CD14-positive monocyte (primary cell): ENCODE results near the gene PARD6G. TPM values are rescaled to one million over a fixed set of nuclear protein-coding genes. Genes with fewer than 3 reads are reported as not detected.
A peak's percentile ranks its signal among the peaks of the same experiment; 100 is the strongest.
"Not testable (repeated sequence)": the region's sequence is repeated elsewhere in the genome, so short reads cannot be mapped to it uniquely, and the experiment has no call there.

ENCODE experiments used
- DNase-seq, 3 donors: peaks; one replicate each; pipeline ENCODE4 v3.0.0-alpha.2; 2011 to 2022
- H2AFZ ChIP-seq: 2 replicates; pipeline ENCODE4 v1.6.0; 2012; ENCODE audit warnings: mild to moderate bottlenecking, low read depth, low read length, inconsistent platforms; ENCODE audit not compliant: insufficient read depth, poor library complexity, severe bottlenecking
- H3K27ac ChIP-seq, 2 donors: 1 replicate in 1 of 2; 2 replicates in 1 of 2; pipeline ENCODE4 v1.5.1; 2012 to 2013; ENCODE audit warnings: low read length in 2 of 2, control low read depth in 1 of 2, inconsistent platforms in 1 of 2, low read depth in 1 of 2, mild to moderate bottlenecking in 1 of 2
- H3K27me3 ChIP-seq, 2 donors: one replicate each; pipeline versions ENCODE4 v1.6.0 to v1.6.1; 2011 to 2013; ENCODE audit warnings: low read length in 2 of 2; ENCODE audit not compliant: control insufficient read depth in 2 of 2, insufficient read depth in 2 of 2
- H3K36me3 ChIP-seq, 2 donors: replicated peaks in 1 of 2; 1 replicate in 1 of 2; 2 replicates in 1 of 2; pipeline versions ENCODE4 v1.5.1 to v1.6.1; 2012 to 2013; ENCODE audit warnings: low read length in 2 of 2, control low read depth in 1 of 2, inconsistent platforms in 1 of 2, mild to moderate bottlenecking in 1 of 2; ENCODE audit not compliant: insufficient read depth in 2 of 2, control insufficient read depth in 1 of 2
- H3K4me1 ChIP-seq, 2 donors: 1 replicate in 1 of 2; 2 replicates in 1 of 2; pipeline versions ENCODE4 v1.5.1 to v1.6.1; 2012 to 2013; ENCODE audit warnings: low read length in 2 of 2, control low read depth in 1 of 2, inconsistent platforms in 1 of 2, mild to moderate bottlenecking in 1 of 2, moderate library complexity in 1 of 2; ENCODE audit not compliant: insufficient read depth in 2 of 2, control insufficient read depth in 1 of 2
- H3K4me2 ChIP-seq: replicated peaks from 2 replicates; pipeline ENCODE3; 2012; ENCODE audit warnings: low read length, moderate library complexity, mild to moderate bottlenecking; ENCODE audit not compliant: poor library complexity, severe bottlenecking; ENCODE audit errors: extremely low read depth
- H3K4me3 ChIP-seq, 3 experiments: fragments of 200-600 bp in 1 of 3; sonication (generic) in 1 of 3; replicated peaks in 1 of 3; 1 replicate in 2 of 3; 2 replicates in 1 of 3; pipeline ENCODE4 v1.5.1; 2011 to 2013; ENCODE audit warnings: low read length in 3 of 3, mild to moderate bottlenecking in 3 of 3, control low read depth in 2 of 3, low read depth in 2 of 3, inconsistent platforms in 1 of 3, moderate library complexity in 1 of 3
- H3K79me2 ChIP-seq: 2 replicates; pipeline ENCODE4 v1.6.0; 2012; ENCODE audit warnings: mild to moderate bottlenecking, control low read depth, inconsistent platforms, low read length, moderate library complexity; ENCODE audit not compliant: insufficient read depth
- H3K9ac ChIP-seq: 2 replicates; pipeline ENCODE4 v1.6.0; 2017; ENCODE audit warnings: low read length, mild to moderate bottlenecking; ENCODE audit not compliant: insufficient read depth, poor library complexity, severe bottlenecking
- H3K9me3 ChIP-seq, 2 donors: replicated peaks in 1 of 2; 1 replicate in 1 of 2; 2 replicates in 1 of 2; pipeline versions ENCODE4 v1.5.1 to v1.6.1; 2012 to 2013; ENCODE audit warnings: low read length in 2 of 2, control low read depth in 1 of 2; ENCODE audit not compliant: control insufficient read depth in 1 of 2, insufficient read depth in 1 of 2
- H4K20me1 ChIP-seq: 2 replicates; pipeline ENCODE4 v1.6.0; 2012; ENCODE audit warnings: mild to moderate bottlenecking, low read length, control low read depth, moderate library complexity; ENCODE audit not compliant: insufficient read depth
- H3K27ac Mint-ChIP-seq, 7 donors: one replicate each; pipeline ENCODE4 v1.8.0; 2020; ENCODE audit warnings: mild to moderate bottlenecking in 7 of 7, mixed read lengths in 7 of 7, moderate library complexity in 6 of 7, inconsistent platforms in 2 of 7
- H3K27me3 Mint-ChIP-seq, 3 donors: one replicate each; pipeline ENCODE4 v1.8.0; 2021 to 2022; ENCODE audit warnings: low read depth in 3 of 3, mild to moderate bottlenecking in 3 of 3, mixed read lengths in 3 of 3, moderate library complexity in 3 of 3, inconsistent platforms in 1 of 3
- H3K36me3 Mint-ChIP-seq, 2 donors: one replicate each; pipeline ENCODE4 v1.8.0; 2020; ENCODE audit warnings: mixed read lengths in 2 of 2, inconsistent platforms in 1 of 2, mild to moderate bottlenecking in 1 of 2
- H3K4me1 Mint-ChIP-seq: one replicate; pipeline ENCODE4 v1.8.0; 2020; ENCODE audit warnings: mild to moderate bottlenecking, mixed read lengths
- H3K4me3 Mint-ChIP-seq, 2 donors: one replicate each; pipeline ENCODE4 v1.8.0; 2020; ENCODE audit warnings: mild to moderate bottlenecking in 2 of 2, mixed read lengths in 2 of 2, moderate library complexity in 1 of 2
- H3K9me3 Mint-ChIP-seq, 7 donors: one replicate each; pipeline ENCODE4 v1.8.0; 2020 to 2022; ENCODE audit warnings: mixed read lengths in 7 of 7, mild to moderate bottlenecking in 6 of 7, moderate library complexity in 6 of 7, inconsistent platforms in 2 of 7
- WGBS: methylation state at CpG from one replicate; pipeline ENCODE4 v1.1.5; 2013; ENCODE audit warnings: missing lambda C conversion rate; ENCODE audit not compliant: insufficient coverage; 5-methylcytosine and 5-hydroxymethylcytosine counted together
- intact Hi-C, 2 donors: fragments of 100-400 bp; cut with micrococcal nuclease; formaldehyde crosslinking; loops; one replicate each; pipeline versions ENCODE4 v1.15.0 to v1.15.1; 2023
- polyA plus RNA-seq, 3 donors: library from polyadenylated mRNA; depleted of rRNA in 1 of 3; unstranded in 2 of 3; stranded (reverse) in 1 of 3; fragments of 300-500 nt in 2 of 3; fragments of >200 nt in 1 of 3; fragmentation: Illumina TruSeq in 2 of 3; gene quantifications; 1 replicate in 2 of 3; 2 replicates in 1 of 3; pipeline ENCODE4 v1.2.3, GENCODE V29; 2012 to 2021
- TF ChIP-seq, protein P1 (sequence below): fragments of 200-600 bp; IDR thresholded peaks from one replicate; pipeline ENCODE4 v1.8.0; 2022; ENCODE audit warnings: antibody characterized with exemption, mild to moderate bottlenecking

Gene PARD6G
- polyA plus RNA-seq, 3 donors = not detected

DNA sequence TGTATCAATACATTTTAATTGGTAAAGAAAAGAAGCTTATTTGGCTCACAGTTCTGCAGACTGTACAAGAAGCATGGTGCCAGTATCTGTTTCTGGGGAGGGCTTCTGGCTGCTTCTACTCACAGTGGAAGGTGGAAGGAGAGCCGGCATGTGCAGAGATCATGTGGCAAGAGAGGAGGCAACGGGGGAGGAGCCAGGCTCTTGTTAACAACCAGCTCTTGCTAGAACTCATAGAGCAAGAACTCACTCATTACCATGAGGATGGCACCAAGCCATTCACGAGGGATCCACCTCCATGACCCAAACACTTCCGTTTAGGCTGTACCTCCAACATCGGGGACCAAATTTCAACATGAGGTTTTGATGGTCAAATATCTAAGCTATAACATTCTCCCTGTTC, 7.5 kb downstream of the PARD6G start:
- H3K4me1 ChIP-seq = no peaks in the 10 kb centered on the region
- H3K4me2 ChIP-seq = no peak overlapping the region
- H3K4me3 ChIP-seq = no peak overlapping the region
- 89% methylated on average over 3 of the region's 5 CpGs for WGBS
- no peaks in the 10 kb centered on the region for H3K36me3 ChIP-seq
- Mint-ChIP-seq H3K27me3 (peaks cover 9 to 21% (median 15%) of the 10 kb centered on the region in 3 donors), H3K4me3 (no peak overlapping the region), H3K36me3 (no peaks in the 10 kb centered on the region), H3K9me3 (peaks cover 0 to 12% (median 6%) of the 10 kb centered on the region in 7 donors), H3K4me1 (no peaks in the 10 kb centered on the region), H3K27ac (no peak overlapping the region)
- no peak overlapping the region for H3K27ac ChIP-seq
- H3K79me2 ChIP-seq = no peaks in the 10 kb centered on the region
- H2AFZ ChIP-seq = no peak overlapping the region
- H4K20me1 ChIP-seq = no peaks in the 10 kb centered on the region
- H3K9ac ChIP-seq = no peak overlapping the region
- no peak for DNase-seq
- H3K9me3 ChIP-seq = no peaks in the 10 kb centered on the region
- peaks cover 0 to 15% of the 10 kb centered on the region in 2 donors for H3K27me3 ChIP-seq
- TF ChIP-seq, protein P1, sequence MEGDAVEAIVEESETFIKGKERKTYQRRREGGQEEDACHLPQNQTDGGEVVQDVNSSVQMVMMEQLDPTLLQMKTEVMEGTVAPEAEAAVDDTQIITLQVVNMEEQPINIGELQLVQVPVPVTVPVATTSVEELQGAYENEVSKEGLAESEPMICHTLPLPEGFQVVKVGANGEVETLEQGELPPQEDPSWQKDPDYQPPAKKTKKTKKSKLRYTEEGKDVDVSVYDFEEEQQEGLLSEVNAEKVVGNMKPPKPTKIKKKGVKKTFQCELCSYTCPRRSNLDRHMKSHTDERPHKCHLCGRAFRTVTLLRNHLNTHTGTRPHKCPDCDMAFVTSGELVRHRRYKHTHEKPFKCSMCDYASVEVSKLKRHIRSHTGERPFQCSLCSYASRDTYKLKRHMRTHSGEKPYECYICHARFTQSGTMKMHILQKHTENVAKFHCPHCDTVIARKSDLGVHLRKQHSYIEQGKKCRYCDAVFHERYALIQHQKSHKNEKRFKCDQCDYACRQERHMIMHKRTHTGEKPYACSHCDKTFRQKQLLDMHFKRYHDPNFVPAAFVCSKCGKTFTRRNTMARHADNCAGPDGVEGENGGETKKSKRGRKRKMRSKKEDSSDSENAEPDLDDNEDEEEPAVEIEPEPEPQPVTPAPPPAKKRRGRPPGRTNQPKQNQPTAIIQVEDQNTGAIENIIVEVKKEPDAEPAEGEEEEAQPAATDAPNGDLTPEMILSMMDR = no peak
- intact Hi-C loops = no loop called here

DNA sequence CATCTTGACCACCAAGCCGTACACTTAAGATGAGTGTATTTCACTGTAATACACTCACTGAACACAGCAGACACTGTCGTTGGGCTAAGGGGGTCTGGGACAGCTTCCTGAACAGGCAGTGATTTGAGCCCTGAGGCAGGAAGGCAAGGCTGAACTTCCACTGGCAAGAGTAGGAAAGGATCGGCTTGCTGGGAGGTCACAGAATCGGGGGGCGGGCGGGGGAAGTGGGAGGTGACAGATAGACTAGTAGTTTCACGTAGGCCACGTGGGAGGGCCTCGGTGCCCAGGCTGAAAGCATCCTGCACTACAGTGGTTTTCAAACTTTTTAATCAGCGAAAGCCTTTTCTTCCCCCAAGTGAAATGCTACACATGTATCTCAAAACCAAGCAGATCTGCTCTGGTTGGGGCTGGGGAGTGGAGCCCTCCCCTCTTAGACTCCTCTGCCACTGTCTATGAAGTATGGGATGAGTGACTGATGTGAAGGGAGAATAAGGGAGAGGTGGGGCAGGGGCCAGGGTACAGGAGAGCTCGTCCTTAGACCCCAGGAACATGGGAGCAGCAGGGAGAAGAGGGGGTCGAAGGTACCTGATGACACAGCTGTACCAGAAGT, 8.6 kb downstream of the PARD6G start:
- H3K4me3 Mint-ChIP-seq = no peak overlapping the region
- no peak for DNase-seq
- peak overlapping the region in 1 of 7 donors; percentile 40 for H3K27ac Mint-ChIP-seq
- intact Hi-C loops = no loop called here
- no peak overlapping the region for H3K27ac ChIP-seq
- peaks cover 0 to 13% (median 12%) of the 10 kb centered on the region in 7 donors for H3K9me3 Mint-ChIP-seq
- H2AFZ ChIP-seq = no peak overlapping the region
- peaks cover 5 to 11% (median 10%) of the 10 kb centered on the region in 3 donors for H3K27me3 Mint-ChIP-seq
- WGBS = 100% methylated on average over 3 of the region's 12 CpGs
- no peaks in the 10 kb centered on the region for H3K4me1 ChIP-seq
- H3K27me3 ChIP-seq = peaks cover 0 to 5% of the 10 kb centered on the region in 2 donors
- no peaks in the 10 kb centered on the region for H3K36me3 ChIP-seq
- no peaks in the 10 kb centered on the region for H3K79me2 ChIP-seq
- no peaks in the 10 kb centered on the region for H3K36me3 Mint-ChIP-seq
- H3K9me3 ChIP-seq = no peaks in the 10 kb centered on the region
- H3K4me2 ChIP-seq = no peak overlapping the region
- H3K4me3 ChIP-seq = no peak overlapping the region
- H3K9ac ChIP-seq = no peak overlapping the region
- H4K20me1 ChIP-seq = no peaks in the 10 kb centered on the region
- H3K4me1 Mint-ChIP-seq = no peaks in the 10 kb centered on the region
- TF ChIP-seq, protein P1 = no peak

DNA sequence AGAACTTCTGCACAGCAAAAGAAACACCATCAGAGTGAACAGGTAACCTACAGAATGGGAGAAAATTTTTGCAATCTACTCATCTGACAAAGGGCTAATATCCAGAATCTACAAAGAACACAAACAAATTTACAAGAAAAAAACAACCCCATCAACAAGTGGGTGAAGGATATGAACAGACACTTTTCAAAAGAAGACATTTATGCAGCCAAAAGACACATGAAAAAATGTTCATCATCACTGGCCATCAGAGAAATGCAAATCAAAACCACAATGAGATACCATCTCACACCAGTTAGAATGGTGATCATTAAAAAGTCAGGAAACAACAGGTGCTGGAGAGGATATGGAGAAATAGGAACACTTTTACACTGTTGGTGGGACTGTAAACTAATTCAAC, 9.8 kb downstream of the PARD6G start:
- H2AFZ ChIP-seq, H3K4me3 Mint-ChIP-seq, H3K36me3 ChIP-seq, H3K27me3 ChIP-seq, DNase-seq, H3K27me3 Mint-ChIP-seq, H3K9me3 ChIP-seq, H3K79me2 ChIP-seq, H3K9ac ChIP-seq, intact Hi-C loops, H3K4me3 ChIP-seq, H3K4me1 ChIP-seq, H3K4me2 ChIP-seq, H3K27ac Mint-ChIP-seq, H4K20me1 ChIP-seq, H3K4me1 Mint-ChIP-seq, H3K36me3 Mint-ChIP-seq, H3K27ac ChIP-seq: not testable (repeated sequence)
- H3K9me3 Mint-ChIP-seq = peaks cover 0 to 13% (median 12%) of the 10 kb centered on the region in 7 donors
